CD4-positive, CD25-positive, alpha-beta regulatory T cell (primary cell): Measurements from ENCODE around the gene POU2F3. TPM values are rescaled to one million over a fixed set of nuclear protein-coding genes. Genes with fewer than 3 reads are reported as not detected.
A peak's percentile ranks its signal among the peaks of the same experiment; 100 is the strongest.

Source experiments
- ATAC-seq, 2 donors: fragments of 150-1000 bp; cut with Tn5 transposase; one replicate each; pipeline ENCODE4 v1.10.0; 2021; ENCODE audit warnings: low read depth in 2 of 2, moderate number of reproducible peaks in 2 of 2, moderate library complexity in 1 of 2
- DNase-seq, 3 donors: peaks; one replicate each; pipeline versions ENCODE4 v3.0.0 to v3.0.0-alpha.2; 2012 to 2022; ENCODE audit warnings: mixed read lengths in 1 of 3
- H3K27ac ChIP-seq: one replicate; pipeline ENCODE4 v1.7.0; 2013; ENCODE audit warnings: mild to moderate bottlenecking, low read length; ENCODE audit not compliant: insufficient read depth, poor library complexity, severe bottlenecking
- H3K27me3 ChIP-seq: one replicate; pipeline ENCODE4 v1.7.0; 2013; ENCODE audit warnings: low read length; ENCODE audit not compliant: control insufficient read depth, insufficient read depth
- H3K36me3 ChIP-seq: one replicate; pipeline ENCODE4 v1.7.0; 2013; ENCODE audit warnings: mild to moderate bottlenecking, low read length, moderate library complexity; ENCODE audit not compliant: control insufficient read depth, insufficient read depth
- H3K4me1 ChIP-seq: 2 replicates; pipeline ENCODE4 v1.7.0; 2013; ENCODE audit warnings: mild to moderate bottlenecking, low read length; ENCODE audit not compliant: insufficient read depth, control insufficient read depth, poor library complexity, severe bottlenecking
- H3K4me3 ChIP-seq: one replicate; pipeline ENCODE4 v1.7.0; 2013; ENCODE audit warnings: low read depth, mild to moderate bottlenecking, low read length, moderate library complexity
- H3K9me3 ChIP-seq, 2 experiments: 1 replicate in 1 of 2; 2 replicates in 1 of 2; pipeline ENCODE4 v1.7.0; 2013; ENCODE audit warnings: low read length in 2 of 2, mild to moderate bottlenecking in 1 of 2, moderate library complexity in 1 of 2; ENCODE audit not compliant: control insufficient read depth in 2 of 2
- H3K27ac Mint-ChIP-seq, 3 donors: one replicate each; pipeline ENCODE4 v1.8.0; 2020 to 2022; ENCODE audit warnings: mild to moderate bottlenecking in 3 of 3, mixed read lengths in 3 of 3, moderate library complexity in 2 of 3
- H3K27me3 Mint-ChIP-seq: one replicate; pipeline ENCODE4 v1.8.0; 2022; ENCODE audit warnings: mild to moderate bottlenecking, mixed read lengths
- H3K36me3 Mint-ChIP-seq: one replicate; pipeline ENCODE4 v1.8.0; 2020; ENCODE audit warnings: mixed read lengths
- H3K4me1 Mint-ChIP-seq, 4 donors: one replicate each; pipeline ENCODE4 v1.8.0; 2020 to 2022; ENCODE audit warnings: mixed read lengths in 4 of 4, mild to moderate bottlenecking in 1 of 4
- H3K4me3 Mint-ChIP-seq, 4 donors: one replicate each; pipeline ENCODE4 v1.8.0; 2020 to 2022; ENCODE audit warnings: mild to moderate bottlenecking in 4 of 4, mixed read lengths in 4 of 4, moderate library complexity in 3 of 4
- H3K9me3 Mint-ChIP-seq, 7 donors: one replicate each; pipeline ENCODE4 v1.8.0; 2020 to 2022; ENCODE audit warnings: mixed read lengths in 7 of 7, mild to moderate bottlenecking in 3 of 7, moderate library complexity in 2 of 7
- polyA plus RNA-seq, 4 donors: library from polyadenylated mRNA; unstranded; fragments of 300-500 nt; fragmentation: Illumina TruSeq; gene quantifications; one replicate each; pipeline ENCODE4 v1.2.3, GENCODE V29; 2021
- total RNA-seq: library from RNA; stranded (reverse); gene quantifications from one replicate; pipeline ENCODE4 v1.2.3, GENCODE V29; 2022

POU2F3 gene
- total and polyA plus RNA-seq, 5 donors from 2014 or later, result not detected

DNA sequence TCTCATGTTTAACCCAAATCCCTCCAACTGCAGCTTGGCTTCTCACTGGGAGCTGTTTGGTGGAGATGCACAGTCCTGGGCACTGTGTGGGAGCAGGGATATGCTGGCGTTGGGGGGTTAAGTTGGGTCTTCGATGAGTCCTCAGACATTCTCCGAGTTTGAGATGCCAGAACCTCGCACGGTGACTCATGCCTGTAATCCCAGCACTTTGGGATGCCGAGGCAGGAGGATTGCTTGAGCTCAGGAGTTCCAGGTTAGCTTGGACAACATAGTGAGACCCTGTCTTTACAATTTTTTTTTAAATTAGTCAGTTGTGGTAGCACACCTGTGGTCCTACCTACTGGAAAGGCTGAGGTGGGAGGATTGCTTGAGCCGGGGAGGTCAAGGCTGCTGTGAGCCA is 20.7 kb downstream of the POU2F3 start:
- Histone ChIP-seq H3K4me1 (no peaks in the 10 kb centered on the region), H3K27me3 (peaks cover 7% of the 10 kb centered on the region), H3K9me3 (no peaks in the 10 kb centered on the region), H3K4me3 (no peak overlapping the region), H3K36me3 (no peaks in the 10 kb centered on the region), H3K27ac (no peak overlapping the region)
- Mint-ChIP-seq H3K27me3 (peaks cover 22% of the 10 kb centered on the region), H3K9me3 (peaks cover 0 to 4% (median 0%) of the 10 kb centered on the region in 7 donors), H3K4me3 (no peak overlapping the region), H3K36me3 (no peaks in the 10 kb centered on the region), H3K27ac (no peak overlapping the region), H3K4me1 (no peaks in the 10 kb centered on the region)
- DNase-seq (no peak), ATAC-seq (no peak)

DNA sequence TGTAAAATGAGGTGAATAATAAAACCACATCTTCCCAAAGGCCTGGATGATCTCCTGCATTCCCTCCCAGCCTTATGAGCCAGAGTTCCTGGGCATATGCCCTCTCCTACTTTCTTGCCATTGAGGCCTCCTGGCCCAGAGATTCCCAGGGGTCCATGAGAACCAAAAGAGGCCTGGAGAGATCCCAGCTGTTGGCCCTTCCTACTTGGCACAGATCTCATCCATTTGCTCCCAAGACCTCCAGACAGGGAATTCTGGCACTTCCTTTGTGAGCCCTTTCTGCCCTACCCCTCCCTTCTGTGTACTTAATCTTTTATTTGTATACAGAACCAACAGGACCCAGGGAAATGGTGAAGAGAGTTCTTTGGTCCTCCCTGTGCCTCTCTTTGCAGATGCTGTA is 21.4 kb downstream of the POU2F3 start:
- H3K27me3 Mint-ChIP-seq, result peaks cover 15% of the 10 kb centered on the region
- H3K27ac ChIP-seq, result no peak overlapping the region
- peak overlapping the region in 1 of 3 donors; percentile 65 for H3K27ac Mint-ChIP-seq
- H3K27me3 ChIP-seq, result peaks cover 4% of the 10 kb centered on the region
- H3K36me3 ChIP-seq, result no peaks in the 10 kb centered on the region
- no peaks in the 10 kb centered on the region for H3K4me1 Mint-ChIP-seq
- no peaks in the 10 kb centered on the region for H3K36me3 Mint-ChIP-seq
- no peaks in the 10 kb centered on the region for H3K4me1 ChIP-seq
- H3K9me3 Mint-ChIP-seq, result peaks cover 0 to 2% (median 0%) of the 10 kb centered on the region in 7 donors
- H3K4me3 Mint-ChIP-seq, result no peak overlapping the region
- DNase-seq (no peak), ATAC-seq (no peak)
- H3K9me3 ChIP-seq, result no peaks in the 10 kb centered on the region
- H3K4me3 ChIP-seq, result no peak overlapping the region

DNA sequence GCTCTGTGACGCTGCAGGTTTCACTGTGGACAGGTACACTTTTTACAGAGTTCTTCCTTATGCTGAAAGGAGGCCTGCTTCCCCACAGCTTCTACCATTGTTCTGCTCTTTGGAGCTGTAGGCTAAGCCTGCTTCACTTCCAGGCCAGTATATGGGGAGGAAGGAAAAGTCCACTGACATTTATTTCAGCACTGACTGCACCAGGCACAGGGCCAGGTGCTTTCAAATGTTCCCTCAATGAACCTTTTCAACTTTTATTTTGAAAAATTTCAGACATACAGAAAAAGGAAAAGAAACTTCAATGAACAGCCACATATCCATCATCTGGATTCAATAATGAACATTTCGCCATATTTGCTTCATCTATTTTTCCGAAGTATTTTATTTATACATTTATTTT is 22.0 kb downstream of the POU2F3 start:
- DNase-seq (no peak), ATAC-seq (no peak)
- Histone ChIP-seq H3K27me3 (peaks cover 4% of the 10 kb centered on the region), H3K9me3 (no peaks in the 10 kb centered on the region), H3K4me1 (no peaks in the 10 kb centered on the region), H3K36me3 (no peaks in the 10 kb centered on the region), H3K27ac (no peak overlapping the region), H3K4me3 (no peak overlapping the region)
- H3K9me3 Mint-ChIP-seq, result no peaks in the 10 kb centered on the region
- H3K27ac Mint-ChIP-seq, result no peak overlapping the region
- H3K27me3 Mint-ChIP-seq, result peaks cover 12% of the 10 kb centered on the region
- H3K36me3 Mint-ChIP-seq, result no peaks in the 10 kb centered on the region
- no peaks in the 10 kb centered on the region for H3K4me1 Mint-ChIP-seq
- no peak overlapping the region for H3K4me3 Mint-ChIP-seq

DNA sequence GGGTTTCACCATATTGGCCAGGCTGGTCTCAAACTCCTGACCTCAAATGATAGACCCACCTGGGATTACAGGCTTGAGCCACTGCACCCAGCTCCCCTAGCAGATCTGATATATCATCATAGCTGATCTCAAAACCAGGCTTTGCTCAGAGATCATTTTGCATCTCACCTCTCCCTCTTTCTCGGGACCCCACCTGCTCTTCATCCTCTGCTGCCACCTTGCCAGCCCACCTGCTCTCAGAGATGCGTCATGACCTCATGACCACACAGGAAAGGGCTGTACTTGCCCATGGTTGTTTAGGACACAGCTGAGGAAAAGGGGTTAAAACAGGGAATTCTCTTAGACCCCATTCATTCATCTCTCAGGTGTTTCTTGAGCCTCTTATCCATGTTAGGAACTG is 27.4 kb downstream of the POU2F3 start:
- Mint-ChIP-seq H3K36me3 (no peaks in the 10 kb centered on the region), H3K27me3 (peaks cover 6% of the 10 kb centered on the region), H3K27ac (no peak overlapping the region)

DNA sequence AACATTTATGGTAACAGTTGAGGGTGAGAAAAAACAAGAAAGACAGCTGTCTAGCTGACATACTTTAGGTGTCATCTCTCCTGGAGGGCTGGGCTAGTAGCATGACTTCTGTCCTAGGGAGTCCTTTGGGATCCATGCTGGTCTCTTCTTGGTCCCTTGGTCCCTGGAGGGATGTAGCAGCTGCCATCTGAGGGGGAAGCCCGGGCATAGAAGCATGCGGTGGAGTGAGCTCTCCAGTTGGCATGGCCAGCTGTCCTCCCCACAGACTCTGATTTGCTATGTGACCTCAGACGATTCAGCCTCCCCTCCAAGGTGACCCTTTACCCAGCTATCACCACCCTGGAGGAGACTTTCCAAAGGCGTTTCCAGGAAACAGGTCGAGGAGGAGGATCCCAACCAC is 28.7 kb downstream of the POU2F3 start:
- Mint-ChIP-seq H3K9me3 (no peaks in the 10 kb centered on the region), H3K4me1 (no peaks in the 10 kb centered on the region), H3K36me3 (no peaks in the 10 kb centered on the region), H3K4me3 (no peak overlapping the region), H3K27me3 (peaks cover 11% of the 10 kb centered on the region), H3K27ac (no peak overlapping the region)
- Histone ChIP-seq H3K9me3 (no peaks in the 10 kb centered on the region), H3K27me3 (peaks cover 4% of the 10 kb centered on the region), H3K4me1 (no peaks in the 10 kb centered on the region), H3K27ac (no peak overlapping the region), H3K36me3 (no peaks in the 10 kb centered on the region), H3K4me3 (no peak overlapping the region)
- DNase-seq, result no peak
- no peak for ATAC-seq

More for the DNA sequence above, 27.4 kb downstream of the POU2F3 start:
- Histone ChIP-seq H3K9me3 (no peaks in the 10 kb centered on the region), H3K36me3 (no peaks in the 10 kb centered on the region), H3K4me1 (no peaks in the 10 kb centered on the region), H3K27me3 (peaks cover 4% of the 10 kb centered on the region), H3K27ac (no peak overlapping the region), H3K4me3 (no peak overlapping the region)
- H3K9me3 Mint-ChIP-seq, result no peaks in the 10 kb centered on the region
- no peaks in the 10 kb centered on the region for H3K4me1 Mint-ChIP-seq
- DNase-seq (no peak), ATAC-seq (no peak)
- H3K4me3 Mint-ChIP-seq, result no peak overlapping the region

DNA sequence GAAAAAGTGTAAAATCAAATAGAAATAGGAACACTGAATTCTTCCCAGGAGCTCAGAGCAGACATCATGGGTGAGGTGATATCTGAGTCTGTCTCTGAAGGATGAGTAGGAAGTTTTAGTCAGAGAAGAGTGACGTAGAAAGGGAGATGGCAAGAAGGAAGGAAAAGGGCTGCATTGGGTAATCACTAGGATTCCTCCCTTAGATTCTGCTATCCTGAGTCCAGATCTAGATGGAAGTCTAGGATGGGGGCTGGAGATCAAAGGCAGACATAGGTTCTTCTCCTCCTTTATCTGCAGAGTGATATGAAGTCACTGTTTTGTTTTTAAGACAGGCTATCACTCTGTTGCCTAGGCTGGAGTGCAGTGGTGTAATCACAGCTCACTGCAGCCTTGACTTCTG is 30.4 kb downstream of the POU2F3 start:
- H3K27me3 ChIP-seq, result peaks cover 4% of the 10 kb centered on the region
- H3K9me3 Mint-ChIP-seq, result peaks cover 0 to 1% (median 0%) of the 10 kb centered on the region in 7 donors
- H3K4me1 ChIP-seq, result no peaks in the 10 kb centered on the region
- ATAC-seq, result no peak
- DNase-seq, result no peak
- H3K9me3 ChIP-seq, result no peaks in the 10 kb centered on the region
- no peaks in the 10 kb centered on the region for H3K4me1 Mint-ChIP-seq
- no peaks in the 10 kb centered on the region for H3K36me3 Mint-ChIP-seq
- H3K27ac ChIP-seq, result no peak overlapping the region
- H3K4me3 ChIP-seq, result no peak overlapping the region
- no peak overlapping the region for H3K27ac Mint-ChIP-seq
- H3K36me3 ChIP-seq, result no peaks in the 10 kb centered on the region
- H3K4me3 Mint-ChIP-seq, result no peak overlapping the region
- peaks cover 19% of the 10 kb centered on the region for H3K27me3 Mint-ChIP-seq

DNA sequence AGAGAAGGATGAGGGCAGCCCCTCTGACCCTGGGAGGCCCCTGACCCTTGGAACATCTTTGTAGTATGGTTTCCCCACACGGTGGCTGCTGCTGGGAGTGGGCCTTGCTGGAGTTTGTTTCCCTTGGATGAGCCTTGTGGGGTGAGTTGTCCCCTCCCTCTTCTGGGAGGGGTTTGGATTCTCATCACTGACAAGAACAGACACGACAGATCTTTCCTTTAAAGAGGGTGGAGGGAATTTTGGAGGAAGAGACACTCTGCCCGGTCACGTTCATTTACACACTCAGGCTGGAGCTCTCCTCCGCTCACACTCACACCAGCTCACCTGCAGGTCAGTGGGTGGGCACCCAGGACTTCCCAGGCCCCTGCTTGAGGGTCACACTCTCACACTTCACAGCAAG is 31.7 kb downstream of the POU2F3 start:
- peaks cover 0 to 1% (median 0%) of the 10 kb centered on the region in 7 donors for H3K9me3 Mint-ChIP-seq
- H3K36me3 ChIP-seq, result no peaks in the 10 kb centered on the region
- no peak overlapping the region for H3K27ac ChIP-seq
- no peak for ATAC-seq
- H3K9me3 ChIP-seq, result no peaks in the 10 kb centered on the region
- H3K4me1 Mint-ChIP-seq, result no peaks in the 10 kb centered on the region
- H3K4me1 ChIP-seq, result no peaks in the 10 kb centered on the region
- no peak overlapping the region for H3K27ac Mint-ChIP-seq
- H3K4me3 ChIP-seq, result no peak overlapping the region
- DNase-seq, result no peak
- H3K4me3 Mint-ChIP-seq, result no peak overlapping the region
- H3K36me3 Mint-ChIP-seq, result no peaks in the 10 kb centered on the region
- H3K27me3 Mint-ChIP-seq, result peaks cover 19% of the 10 kb centered on the region
- peaks cover 4% of the 10 kb centered on the region for H3K27me3 ChIP-seq

DNA sequence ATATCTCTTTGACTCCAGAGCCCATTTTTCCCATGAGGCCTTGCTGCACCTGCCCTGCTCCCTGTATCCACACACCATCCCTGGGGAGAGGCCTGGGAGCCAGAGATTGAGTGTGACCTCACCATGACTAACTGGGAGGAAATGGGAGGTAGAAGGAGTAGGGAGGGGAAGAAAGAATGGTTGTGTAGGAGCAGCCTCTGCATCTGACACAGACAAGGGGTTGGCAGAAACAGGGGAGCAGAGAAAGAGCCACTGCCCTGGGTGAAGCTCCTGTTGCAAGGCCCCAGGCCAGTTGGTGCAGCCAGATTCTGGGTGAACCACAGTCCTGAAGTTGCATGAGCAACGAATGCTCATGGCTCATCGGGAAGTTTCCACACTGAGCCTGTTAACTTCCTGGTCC is 32.4 kb downstream of the POU2F3 start:
- no peak overlapping the region for H3K4me3 Mint-ChIP-seq
- Histone ChIP-seq H3K27me3 (peaks cover 2% of the 10 kb centered on the region), H3K4me1 (no peaks in the 10 kb centered on the region), H3K4me3 (no peak overlapping the region), H3K27ac (no peak overlapping the region), H3K9me3 (no peaks in the 10 kb centered on the region), H3K36me3 (no peaks in the 10 kb centered on the region)
- peaks cover 19% of the 10 kb centered on the region for H3K27me3 Mint-ChIP-seq
- no peaks in the 10 kb centered on the region for H3K4me1 Mint-ChIP-seq
- no peak overlapping the region for H3K27ac Mint-ChIP-seq
- no peak for DNase-seq
- H3K9me3 Mint-ChIP-seq, result peaks cover 0 to 1% (median 0%) of the 10 kb centered on the region in 7 donors
- no peak for ATAC-seq
- no peaks in the 10 kb centered on the region for H3K36me3 Mint-ChIP-seq
